HEK293T (cell line): Measurements from ENCODE around the gene ATXN3.

ENCODE experiments used
- ARNT ChIP-seq: fragments of 450-650 bp; IDR thresholded peaks from 2 replicates; pipeline ENCODE4 v1.6.1; 2017; ENCODE audit warnings: mild to moderate bottlenecking
- BHLHE40 ChIP-seq: fragments of 450-650 bp; IDR thresholded peaks from 2 replicates; pipeline ENCODE4 v1.6.1; 2016; ENCODE audit warnings: mild to moderate bottlenecking, moderate library complexity, borderline replicate concordance
- ELF4 ChIP-seq: fragments of 450-650 bp; IDR thresholded peaks from 2 replicates; pipeline ENCODE4 v1.6.1; 2017; ENCODE audit warnings: antibody characterized with exemption
- FOXA1 ChIP-seq: fragments of 450-650 bp; IDR thresholded peaks from 2 replicates; pipeline ENCODE4 v1.6.1; 2016; ENCODE audit warnings: mild to moderate bottlenecking
- FOXM1 ChIP-seq: fragments of 450-650 bp; IDR thresholded peaks from 2 replicates; pipeline ENCODE4 v1.6.1; 2017; ENCODE audit warnings: mild to moderate bottlenecking, borderline replicate concordance
- HDGF ChIP-seq: fragments of 450-650 bp; IDR thresholded peaks from 2 replicates; pipeline ENCODE4 v1.6.1; 2017; ENCODE audit warnings: antibody characterized with exemption, borderline replicate concordance
- L3MBTL2 ChIP-seq: fragments of 450-650 bp; conservative IDR thresholded peaks from 2 replicates; pipeline ENCODE4 v1.6.1; 2016; ENCODE audit warnings: mild to moderate bottlenecking
- LEF1 ChIP-seq: fragments of 450-650 bp; IDR thresholded peaks from 2 replicates; pipeline ENCODE4 v1.6.1; 2017; ENCODE audit warnings: mild to moderate bottlenecking, borderline replicate concordance
- NFRKB ChIP-seq: fragments of 450-650 bp; IDR thresholded peaks from 2 replicates; pipeline ENCODE4 v1.6.1; 2016; ENCODE audit warnings: mild to moderate bottlenecking, moderate library complexity
- SP1 ChIP-seq: fragments of 450-650 bp; IDR thresholded peaks from 2 replicates; pipeline ENCODE4 v1.6.1; 2017
- SUZ12 ChIP-seq: fragments of 450-650 bp; IDR thresholded peaks from 2 replicates; pipeline ENCODE4 v1.6.1; 2016; ENCODE audit warnings: mild to moderate bottlenecking
- TARDBP ChIP-seq: fragments of 450-650 bp; IDR thresholded peaks from 2 replicates; pipeline ENCODE4 v1.6.1; 2016
- ZNF384 ChIP-seq: fragments of 450-650 bp; IDR thresholded peaks from 2 replicates; pipeline ENCODE4 v1.6.1; 2016
- TF ChIP-seq, protein P1 (sequence below): fragments of 450-650 bp; IDR thresholded peaks from 2 replicates; pipeline ENCODE4 v1.6.1; 2016

DNA sequence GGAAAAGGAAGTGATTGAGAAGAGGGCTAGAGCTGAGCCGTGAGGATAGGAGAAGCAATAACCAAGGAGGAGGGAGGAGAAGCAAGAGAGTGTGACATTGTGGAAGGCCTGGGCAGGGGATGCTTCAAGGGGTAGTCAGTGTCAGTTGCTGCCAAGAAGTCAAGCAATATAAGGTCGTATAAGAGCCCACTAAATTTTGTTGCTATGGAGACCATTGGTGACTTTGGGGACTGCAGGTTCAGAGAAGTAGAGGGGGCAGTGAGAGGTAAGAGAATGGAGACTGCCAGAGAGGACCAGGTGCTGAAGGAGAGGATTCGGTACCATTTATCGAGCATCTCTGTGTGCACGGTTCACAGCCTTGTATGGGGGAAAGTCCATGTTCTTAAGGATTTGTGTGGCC, 3.1 kb upstream of the ATXN3 start:
- TF ChIP-seq L3MBTL2: no peak
- no peak for TF ChIP-seq FOXA1
- TF ChIP-seq TARDBP: no peak
- TF ChIP-seq, protein P1, sequence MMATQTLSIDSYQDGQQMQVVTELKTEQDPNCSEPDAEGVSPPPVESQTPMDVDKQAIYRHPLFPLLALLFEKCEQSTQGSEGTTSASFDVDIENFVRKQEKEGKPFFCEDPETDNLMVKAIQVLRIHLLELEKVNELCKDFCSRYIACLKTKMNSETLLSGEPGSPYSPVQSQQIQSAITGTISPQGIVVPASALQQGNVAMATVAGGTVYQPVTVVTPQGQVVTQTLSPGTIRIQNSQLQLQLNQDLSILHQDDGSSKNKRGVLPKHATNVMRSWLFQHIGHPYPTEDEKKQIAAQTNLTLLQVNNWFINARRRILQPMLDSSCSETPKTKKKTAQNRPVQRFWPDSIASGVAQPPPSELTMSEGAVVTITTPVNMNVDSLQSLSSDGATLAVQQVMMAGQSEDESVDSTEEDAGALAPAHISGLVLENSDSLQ: no peak
- TF ChIP-seq ELF4: no peak
- TF ChIP-seq ZNF384: no peak
- TF ChIP-seq SP1: no peak
- no peak for TF ChIP-seq HDGF
- TF ChIP-seq NFRKB: no peak
- no peak for TF ChIP-seq SUZ12
- TF ChIP-seq LEF1: no peak
- TF ChIP-seq FOXM1: no peak
- TF ChIP-seq BHLHE40: no peak
- no peak for TF ChIP-seq ARNT
